ENCODE data around the gene ARHGDIG.

DNA sequence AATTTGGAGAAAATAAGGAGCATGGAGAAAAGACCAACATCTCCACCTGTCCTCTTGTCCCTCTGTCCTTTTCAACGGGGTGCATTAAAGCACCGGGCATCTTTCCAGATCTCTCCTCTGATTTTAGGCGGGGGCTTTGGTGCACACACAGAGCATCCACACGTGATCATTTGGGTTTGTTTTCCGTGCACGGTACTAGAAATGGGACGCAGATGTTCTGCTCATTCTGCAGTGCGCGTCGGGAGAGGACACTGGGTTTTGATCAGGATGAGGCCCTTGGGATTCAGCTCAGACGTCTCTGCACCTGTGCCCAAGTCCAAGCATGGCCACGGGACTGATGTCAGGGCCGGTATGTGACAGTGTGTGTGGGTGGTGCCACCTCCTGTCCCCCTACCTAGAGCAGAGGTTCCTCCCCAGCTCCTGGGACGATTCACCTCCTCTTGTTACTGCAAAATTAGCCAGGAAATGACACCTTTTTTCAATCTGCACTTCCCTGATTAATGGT, 34.5 kb downstream of the ARHGDIG start:
- TF ChIP-seq, protein P1, sequence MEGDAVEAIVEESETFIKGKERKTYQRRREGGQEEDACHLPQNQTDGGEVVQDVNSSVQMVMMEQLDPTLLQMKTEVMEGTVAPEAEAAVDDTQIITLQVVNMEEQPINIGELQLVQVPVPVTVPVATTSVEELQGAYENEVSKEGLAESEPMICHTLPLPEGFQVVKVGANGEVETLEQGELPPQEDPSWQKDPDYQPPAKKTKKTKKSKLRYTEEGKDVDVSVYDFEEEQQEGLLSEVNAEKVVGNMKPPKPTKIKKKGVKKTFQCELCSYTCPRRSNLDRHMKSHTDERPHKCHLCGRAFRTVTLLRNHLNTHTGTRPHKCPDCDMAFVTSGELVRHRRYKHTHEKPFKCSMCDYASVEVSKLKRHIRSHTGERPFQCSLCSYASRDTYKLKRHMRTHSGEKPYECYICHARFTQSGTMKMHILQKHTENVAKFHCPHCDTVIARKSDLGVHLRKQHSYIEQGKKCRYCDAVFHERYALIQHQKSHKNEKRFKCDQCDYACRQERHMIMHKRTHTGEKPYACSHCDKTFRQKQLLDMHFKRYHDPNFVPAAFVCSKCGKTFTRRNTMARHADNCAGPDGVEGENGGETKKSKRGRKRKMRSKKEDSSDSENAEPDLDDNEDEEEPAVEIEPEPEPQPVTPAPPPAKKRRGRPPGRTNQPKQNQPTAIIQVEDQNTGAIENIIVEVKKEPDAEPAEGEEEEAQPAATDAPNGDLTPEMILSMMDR (IDR thresholded peaks at IDR 0.05; ENCODE audit: extremely low read depth in 1 of 2, insufficient read depth in 1 of 2, low read depth in 1 of 2, low read length in 2 of 2): no peak
- TF ChIP-seq EZH2 (IDR thresholded peaks at IDR 0.05; ENCODE audit: borderline replicate concordance, low read depth, low read length, severe bottlenecking): no peak
- no peak for TF ChIP-seq POLR2A (IDR thresholded peaks at IDR 0.05; ENCODE audit: low read depth, low read length)
- TF ChIP-seq MYC (IDR thresholded peaks at IDR 0.05; ENCODE audit: low read depth, low read length): no peak
- TF ChIP-seq, protein P2, sequence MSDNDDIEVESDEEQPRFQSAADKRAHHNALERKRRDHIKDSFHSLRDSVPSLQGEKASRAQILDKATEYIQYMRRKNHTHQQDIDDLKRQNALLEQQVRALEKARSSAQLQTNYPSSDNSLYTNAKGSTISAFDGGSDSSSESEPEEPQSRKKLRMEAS (IDR thresholded peaks at IDR 0.05; ENCODE audit: insufficient read depth, insufficient read length): no peak
- no peak for TF ChIP-seq POLR2AphosphoS5 (IDR thresholded peaks at IDR 0.05; ENCODE audit: insufficient read depth, low read depth, low read length)
- no peak for TF ChIP-seq JUN (IDR thresholded peaks at IDR 0.05; ENCODE audit: borderline replicate concordance, insufficient read depth, insufficient read length, low read depth)

Data from endothelial cell of umbilical vein (primary cell).